ENCODE data around the gene PLA2G6. TPM values are rescaled to one million over a fixed set of nuclear protein-coding genes. Genes with fewer than 3 reads are reported as not detected.

Gene PLA2G6
- total RNA-seq, 6 donors from 2014 or later = 21.1 to 295 (median 47.5) TPM

GRCh38 chr22:38110008-38110862 lies 71.4 kb downstream of the PLA2G6 start, which contains the start of gene BAIAP2L2:
Gene BAIAP2L2 (minus strand): TSS chr22:38110684. CDS start chr22:38110525, 159 bp downstream.
- H3K9me3 ChIP-seq = no peaks in the 10 kb centered on the region
- no peak within 1 kb of the TSS for H3K27ac ChIP-seq
- H3K4me3 ChIP-seq = no peak within 1 kb of the TSS
- no peak for TF ChIP-seq EP300 (IDR thresholded peaks at IDR 0.05)
- TF ChIP-seq CTCF (IDR thresholded peaks at IDR 0.05) = peak in 1 of 6 experiments; percentile 9
- TF ChIP-seq POLR2A (IDR thresholded peaks at IDR 0.05) = no peak
- H3K36me3 ChIP-seq = no peaks in the 10 kb centered on the region
- DNase-seq = peak in 1 of 2 donors; percentile 52
- H3K4me1 ChIP-seq = peaks cover 0 to 8% (median 6%) of the 10 kb centered on the region in 4 donors
- no peaks in the 10 kb centered on the region for H3K27me3 ChIP-seq
- 84 to 89% methylated on average over 12 to 15 of the region's 19 CpGs for WGBS, 2 donors
- ATAC-seq (ENCODE audit: low FRiP score in 2 of 2) = no peak

DNA sequence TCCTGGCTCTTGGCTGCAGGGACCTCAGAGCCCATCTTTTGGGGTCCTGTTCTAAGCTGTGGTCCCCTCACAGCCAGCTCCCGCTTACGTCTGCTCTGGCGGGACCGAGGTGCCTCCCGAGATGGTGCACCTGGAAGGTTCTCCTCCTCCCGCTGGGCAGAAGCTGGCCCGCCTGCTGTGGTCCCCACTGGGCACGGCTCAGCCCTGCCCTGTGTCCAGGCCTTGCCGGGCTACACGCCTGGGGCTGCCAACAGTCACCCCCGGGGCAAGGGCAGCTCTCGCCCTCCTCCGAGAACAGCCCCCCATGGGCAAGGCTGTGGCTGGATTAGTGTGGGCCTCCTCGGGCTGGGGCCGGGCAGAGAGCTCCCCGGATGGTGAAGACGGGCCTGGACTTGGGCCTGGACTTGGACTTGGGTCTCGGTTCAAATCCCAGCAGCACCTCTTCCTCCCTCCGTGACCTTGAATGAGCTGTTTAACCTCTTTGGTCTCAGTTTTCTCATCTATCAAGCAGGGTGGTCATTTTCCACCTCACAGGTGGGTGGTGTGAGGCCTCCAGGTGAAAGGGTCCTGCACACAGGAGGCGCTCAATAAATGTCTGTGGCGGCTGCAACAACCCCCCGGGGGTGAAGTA lies 72.1 kb downstream of the PLA2G6 start:
- peaks cover 0 to 4% (median 3%) of the 10 kb centered on the region in 4 donors for H3K4me1 ChIP-seq
- ATAC-seq (ENCODE audit: low FRiP score in 2 of 2) = no peak

GRCh38 chr22:38108561-38109319 lies 72.9 kb downstream of the PLA2G6 start:
- no peaks in the 10 kb centered on the region for H3K27me3 ChIP-seq
- H3K36me3 ChIP-seq = no peaks in the 10 kb centered on the region
- no peaks in the 10 kb centered on the region for H3K4me1 ChIP-seq
- DNase-seq (peak in 1 of 2 donors; percentile 54), ATAC-seq (ENCODE audit: low FRiP score in 2 of 2) (no peak)
- H3K9me3 ChIP-seq = no peaks in the 10 kb centered on the region
- no peak overlapping the region for H3K27ac ChIP-seq
- WGBS, 2 donors = 94 to 95% methylated on average over 14 to 15 of the region's 15 CpGs
- H3K4me3 ChIP-seq = no peak overlapping the region
- no peak for TF ChIP-seq EP300 (IDR thresholded peaks at IDR 0.05)
- TF ChIP-seq CTCF (IDR thresholded peaks at IDR 0.05) = no peak
- TF ChIP-seq POLR2A (IDR thresholded peaks at IDR 0.05) = no peak
- TF ChIP-seq POLR2AphosphoS5 (IDR thresholded peaks at IDR 0.05) = no peak

More for the DNA sequence above, 72.1 kb downstream of the PLA2G6 start:
- DNase-seq = peak in 1 of 2 donors; percentile 78
- Histone ChIP-seq H3K36me3 (no peaks in the 10 kb centered on the region), H3K4me3 (no peak overlapping the region), H3K27me3 (no peaks in the 10 kb centered on the region), H3K9me3 (no peaks in the 10 kb centered on the region), H3K27ac (no peak overlapping the region)
- no peak for TF ChIP-seq EP300 (IDR thresholded peaks at IDR 0.05)
- TF ChIP-seq CTCF (IDR thresholded peaks at IDR 0.05) = no peak
- no peak for TF ChIP-seq POLR2AphosphoS5 (IDR thresholded peaks at IDR 0.05)
- no peak for TF ChIP-seq POLR2A (IDR thresholded peaks at IDR 0.05)
- 96% methylated on average over 5 to 19 of the region's 22 CpGs for WGBS, 2 donors

- DNase-seq (peak in 1 of 2 donors; percentile 53), ATAC-seq (ENCODE audit: low FRiP score in 2 of 2) (no peak)
- Histone ChIP-seq H3K27ac (no peak overlapping the region), H3K9me3 (no peaks in the 10 kb centered on the region), H3K4me1 (no peaks in the 10 kb centered on the region), H3K4me3 (no peak overlapping the region), H3K36me3 (no peaks in the 10 kb centered on the region), H3K27me3 (no peaks in the 10 kb centered on the region)
- WGBS, 2 donors = 82 to 88% methylated on average over 7 to 17 of the region's 17 CpGs
- no peak for TF ChIP-seq CTCF (IDR thresholded peaks at IDR 0.05)
- no peak for TF ChIP-seq EP300 (IDR thresholded peaks at IDR 0.05)
Measured at GRCh38 chr22:38107692-38108515, 73.7 kb downstream of the PLA2G6 start.

Measured in upper lobe of left lung (tissue), 6 donors.